22Rv1 (cell line): ENCODE measurements around the gene DAB1.

ENCODE experiments used
- H3K27ac ChIP-seq: fragments of 450-650 bp; 2 replicates; pipeline ENCODE4 v1.5.1; 2017
- ZFX ChIP-seq: fragments of 450-650 bp; IDR thresholded peaks from 2 replicates; pipeline ENCODE4 v1.6.1; 2017; ENCODE audit warnings: antibody characterized with exemption, borderline replicate concordance
- TF ChIP-seq, protein P1 (sequence below): fragments of 450-650 bp; IDR thresholded peaks from 2 replicates; pipeline ENCODE4 v1.5.1; 2017; ENCODE audit warnings: mild to moderate bottlenecking

Gene DAB1

DNA sequence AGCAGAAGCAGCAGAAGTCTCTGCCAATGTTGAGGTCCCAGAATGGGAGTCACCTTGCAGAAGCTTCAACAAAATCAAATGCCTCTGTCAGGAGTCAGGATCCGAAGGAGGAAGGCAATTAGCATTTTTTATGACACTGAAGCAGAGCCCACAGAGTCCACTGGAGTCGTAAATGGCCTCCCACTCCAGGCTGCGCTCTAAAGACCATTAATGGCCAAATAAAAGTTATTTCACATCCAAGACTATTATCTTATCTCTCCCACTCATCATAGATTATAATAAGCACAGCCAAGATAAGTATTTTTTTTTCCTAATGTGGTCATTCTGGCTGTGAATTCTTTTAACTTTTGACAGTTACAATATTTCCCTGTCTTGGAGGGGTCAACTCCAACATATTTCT lies 267.0 kb downstream of the DAB1 start:
- TF ChIP-seq, protein P1, sequence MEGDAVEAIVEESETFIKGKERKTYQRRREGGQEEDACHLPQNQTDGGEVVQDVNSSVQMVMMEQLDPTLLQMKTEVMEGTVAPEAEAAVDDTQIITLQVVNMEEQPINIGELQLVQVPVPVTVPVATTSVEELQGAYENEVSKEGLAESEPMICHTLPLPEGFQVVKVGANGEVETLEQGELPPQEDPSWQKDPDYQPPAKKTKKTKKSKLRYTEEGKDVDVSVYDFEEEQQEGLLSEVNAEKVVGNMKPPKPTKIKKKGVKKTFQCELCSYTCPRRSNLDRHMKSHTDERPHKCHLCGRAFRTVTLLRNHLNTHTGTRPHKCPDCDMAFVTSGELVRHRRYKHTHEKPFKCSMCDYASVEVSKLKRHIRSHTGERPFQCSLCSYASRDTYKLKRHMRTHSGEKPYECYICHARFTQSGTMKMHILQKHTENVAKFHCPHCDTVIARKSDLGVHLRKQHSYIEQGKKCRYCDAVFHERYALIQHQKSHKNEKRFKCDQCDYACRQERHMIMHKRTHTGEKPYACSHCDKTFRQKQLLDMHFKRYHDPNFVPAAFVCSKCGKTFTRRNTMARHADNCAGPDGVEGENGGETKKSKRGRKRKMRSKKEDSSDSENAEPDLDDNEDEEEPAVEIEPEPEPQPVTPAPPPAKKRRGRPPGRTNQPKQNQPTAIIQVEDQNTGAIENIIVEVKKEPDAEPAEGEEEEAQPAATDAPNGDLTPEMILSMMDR = no peak
- no peak for TF ChIP-seq ZFX
- H3K27ac ChIP-seq = peak overlapping the region; percentile 56

DNA sequence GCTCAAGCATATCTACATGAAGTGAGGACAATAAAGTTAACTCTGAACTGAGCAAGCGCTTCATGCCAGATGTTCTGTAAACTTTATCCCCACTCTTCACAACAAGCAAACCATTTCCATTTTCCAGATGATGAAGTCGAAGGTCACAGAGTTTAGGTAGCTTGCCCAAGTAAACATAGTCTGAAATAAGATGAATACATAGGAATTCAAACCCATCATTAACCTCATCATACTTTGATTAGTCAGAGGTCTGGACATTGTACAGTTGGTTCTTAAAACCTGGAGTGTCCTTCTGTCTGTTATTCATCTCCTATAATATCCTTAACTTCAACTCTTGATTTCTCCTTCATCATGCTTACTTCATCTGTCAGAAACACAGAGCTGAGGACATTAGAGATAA lies 277.8 kb downstream of the DAB1 start:
- TF ChIP-seq, protein P1 = no peak
- TF ChIP-seq ZFX = no peak
- no peak overlapping the region for H3K27ac ChIP-seq

DNA sequence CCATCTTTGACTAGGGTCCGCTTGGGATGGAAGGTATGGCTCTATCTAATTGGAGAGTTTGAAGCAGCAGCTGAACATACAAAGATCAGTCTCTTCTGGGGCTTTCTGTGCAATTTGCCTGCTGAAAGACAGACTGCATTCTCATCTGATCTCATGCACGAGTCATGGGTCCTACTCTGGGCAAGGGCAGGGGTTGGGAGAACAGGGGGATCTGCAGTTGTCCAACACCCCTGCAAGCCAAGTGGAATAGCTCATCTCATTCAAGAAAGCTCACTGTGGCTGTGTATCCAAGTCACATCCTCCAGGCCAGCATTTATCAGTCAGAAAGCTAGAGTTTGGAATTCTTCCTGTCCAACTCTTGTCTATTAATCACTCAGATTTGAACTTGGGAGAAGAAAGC lies 280.9 kb downstream of the DAB1 start:
- TF ChIP-seq ZFX = no peak
- TF ChIP-seq, protein P1 = no peak
- no peak overlapping the region for H3K27ac ChIP-seq

DNA sequence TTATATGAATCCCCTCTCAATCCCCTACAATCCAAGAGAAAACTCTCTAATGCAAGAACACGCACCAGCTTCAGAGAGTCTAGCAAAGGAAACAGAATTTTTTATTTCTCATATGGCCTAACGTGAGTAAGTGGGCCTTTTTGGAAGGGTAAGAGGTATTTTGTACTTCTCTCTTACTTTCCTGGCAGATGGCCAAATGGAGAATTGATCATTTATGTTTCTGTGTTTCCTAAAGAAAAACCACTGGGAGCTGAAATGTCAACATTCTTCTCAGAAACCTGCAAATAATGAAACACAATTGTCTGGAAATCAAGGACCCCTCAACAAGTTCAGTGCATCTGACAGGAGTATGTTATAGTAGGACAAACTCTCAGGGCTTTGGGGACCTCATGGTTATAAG lies 281.7 kb downstream of the DAB1 start:
- TF ChIP-seq, protein P1 = no peak
- TF ChIP-seq ZFX = no peak
- H3K27ac ChIP-seq = no peak overlapping the region

DNA sequence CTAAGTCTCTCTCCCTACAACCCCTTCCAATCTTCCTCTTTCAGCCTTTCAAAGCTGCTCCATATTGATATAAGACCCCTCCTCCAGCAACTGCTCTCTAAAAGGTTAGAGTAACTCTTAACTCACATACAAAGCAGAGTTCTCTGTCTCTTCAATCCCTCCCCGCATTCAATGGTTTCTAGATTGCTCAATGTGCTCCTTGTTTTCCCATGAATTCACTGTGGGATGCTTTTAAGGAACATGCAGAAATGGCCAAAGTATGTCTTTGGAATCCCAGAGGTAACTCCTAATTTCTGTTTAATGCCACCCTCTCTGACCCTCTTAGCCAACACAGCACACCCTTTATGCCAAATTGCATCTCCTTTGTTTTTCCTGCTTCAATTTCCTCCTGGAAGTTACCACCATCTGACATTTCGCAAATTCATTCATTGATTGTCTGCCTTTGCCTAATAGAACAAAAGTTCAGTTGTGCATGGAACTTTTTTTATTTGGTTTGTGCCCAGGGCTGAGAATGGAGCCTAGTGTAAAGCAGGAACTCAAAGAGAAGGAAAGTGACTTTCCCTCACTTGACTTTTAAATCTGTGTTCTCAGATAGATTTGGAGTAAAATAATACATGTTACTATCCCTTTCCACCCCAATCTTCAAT lies 285.3 kb downstream of the DAB1 start:
- TF ChIP-seq, protein P1 = no peak
- TF ChIP-seq ZFX = no peak
- no peak overlapping the region for H3K27ac ChIP-seq

DNA sequence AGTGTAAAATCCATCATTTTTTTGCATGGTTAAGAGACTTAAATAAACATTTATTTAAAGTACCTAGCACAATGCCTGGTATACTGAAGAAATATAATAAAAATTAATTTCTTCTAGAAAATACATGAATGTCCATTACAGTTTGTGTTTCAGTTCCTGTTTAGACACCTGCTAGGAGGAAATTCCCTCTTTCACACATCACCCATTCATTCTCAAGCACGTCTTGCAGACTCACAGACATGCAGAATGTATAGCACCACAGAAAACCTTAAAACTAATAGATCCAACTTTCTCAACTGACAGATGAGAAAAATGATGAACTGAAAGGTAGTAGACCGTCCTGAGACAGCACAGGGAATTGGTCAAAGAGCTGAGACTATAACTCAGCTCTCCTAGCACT lies 285.9 kb downstream of the DAB1 start:
- TF ChIP-seq, protein P1 = no peak
- no peak for TF ChIP-seq ZFX
- no peak overlapping the region for H3K27ac ChIP-seq

DNA sequence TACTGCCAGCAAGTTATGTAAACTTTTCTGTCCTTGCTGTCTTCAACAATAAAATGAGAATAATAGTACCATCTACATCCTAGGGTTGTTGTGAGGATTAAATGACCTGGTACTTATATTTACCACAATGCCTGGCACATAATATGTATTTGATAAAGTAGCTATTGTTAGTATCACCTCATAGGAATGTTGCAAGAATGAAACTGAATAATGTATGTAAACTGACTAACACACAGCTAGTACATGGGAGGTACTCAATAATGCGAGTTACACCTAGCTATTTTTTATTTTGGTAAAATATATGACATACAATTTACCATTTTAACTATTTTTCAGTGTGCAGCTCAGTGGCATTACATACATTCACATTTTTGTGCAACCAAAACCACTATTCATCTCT lies 289.1 kb downstream of the DAB1 start:
- TF ChIP-seq ZFX = no peak
- TF ChIP-seq, protein P1 = no peak
- H3K27ac ChIP-seq = no peak overlapping the region
